Spleen (tissue), 7 donors: Measurements from ENCODE around the gene ZNF280D.

Experiments used
- POLR2A ChIP-seq, 3 donors: fragments of 450-650 bp; IDR thresholded peaks; one replicate each; pipeline ENCODE4 v1.5.1; 2017; ENCODE audit warnings: antibody characterized with exemption in 3 of 3, mild to moderate bottlenecking in 1 of 3
- TF ChIP-seq, protein P1 (sequence below), 11 experiments: fragments of 200-600 bp in 7 of 11; fragments of 450-650 bp in 4 of 11; sonication (generic) in 4 of 11; IDR thresholded peaks in 8 of 11; conservative IDR thresholded peaks in 3 of 11; 1 replicate in 7 of 11; 2 replicates in 4 of 11; pipeline versions ENCODE4 v1.4.0 to v1.8.0; 2016 to 2021; ENCODE audit warnings: antibody characterized with exemption in 11 of 11, inconsistent platforms in 4 of 11, mild to moderate bottlenecking in 1 of 11
- donor health status: DM: no; HTN: no; CAD: no; lungs with moderate emphysema.
- donor health status: DM: no; HTN: no; CAD: no.
- donor health status: DM: no; HTN: no; CAD: no.

- TF ChIP-seq, protein P1, sequence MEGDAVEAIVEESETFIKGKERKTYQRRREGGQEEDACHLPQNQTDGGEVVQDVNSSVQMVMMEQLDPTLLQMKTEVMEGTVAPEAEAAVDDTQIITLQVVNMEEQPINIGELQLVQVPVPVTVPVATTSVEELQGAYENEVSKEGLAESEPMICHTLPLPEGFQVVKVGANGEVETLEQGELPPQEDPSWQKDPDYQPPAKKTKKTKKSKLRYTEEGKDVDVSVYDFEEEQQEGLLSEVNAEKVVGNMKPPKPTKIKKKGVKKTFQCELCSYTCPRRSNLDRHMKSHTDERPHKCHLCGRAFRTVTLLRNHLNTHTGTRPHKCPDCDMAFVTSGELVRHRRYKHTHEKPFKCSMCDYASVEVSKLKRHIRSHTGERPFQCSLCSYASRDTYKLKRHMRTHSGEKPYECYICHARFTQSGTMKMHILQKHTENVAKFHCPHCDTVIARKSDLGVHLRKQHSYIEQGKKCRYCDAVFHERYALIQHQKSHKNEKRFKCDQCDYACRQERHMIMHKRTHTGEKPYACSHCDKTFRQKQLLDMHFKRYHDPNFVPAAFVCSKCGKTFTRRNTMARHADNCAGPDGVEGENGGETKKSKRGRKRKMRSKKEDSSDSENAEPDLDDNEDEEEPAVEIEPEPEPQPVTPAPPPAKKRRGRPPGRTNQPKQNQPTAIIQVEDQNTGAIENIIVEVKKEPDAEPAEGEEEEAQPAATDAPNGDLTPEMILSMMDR (IDR thresholded peaks at IDR 0.05 in 8 of 11, conservative IDR thresholded peaks at IDR 0.05 in 3 of 11) = no peak
- no peak for TF ChIP-seq POLR2A (IDR thresholded peaks at IDR 0.05)
Measured at GRCh38 chr15:56763141-56763895, 30.0 kb upstream of the ZNF280D start.
